Epithelial cell of esophagus (primary cell): Measurements from ENCODE around the gene CPA5.

Experiments
- DNase-seq: peaks from one replicate; pipeline ENCODE4 v3.0.0; 2010; ENCODE audit warnings: low read depth
- H3K4me3 ChIP-seq: 2 replicates; pipeline ENCODE4 v1.5.1; 2011; ENCODE audit warnings: mild to moderate bottlenecking, low read length, control low read depth
- TF ChIP-seq, protein P1 (sequence below): IDR thresholded peaks from 2 replicates; pipeline ENCODE4 v1.5.1; 2011; ENCODE audit warnings: low read depth, mild to moderate bottlenecking, low read length, control low read depth, inconsistent platforms; ENCODE audit not compliant: insufficient read depth; ENCODE audit errors: missing control alignments

CPA5 gene

DNA sequence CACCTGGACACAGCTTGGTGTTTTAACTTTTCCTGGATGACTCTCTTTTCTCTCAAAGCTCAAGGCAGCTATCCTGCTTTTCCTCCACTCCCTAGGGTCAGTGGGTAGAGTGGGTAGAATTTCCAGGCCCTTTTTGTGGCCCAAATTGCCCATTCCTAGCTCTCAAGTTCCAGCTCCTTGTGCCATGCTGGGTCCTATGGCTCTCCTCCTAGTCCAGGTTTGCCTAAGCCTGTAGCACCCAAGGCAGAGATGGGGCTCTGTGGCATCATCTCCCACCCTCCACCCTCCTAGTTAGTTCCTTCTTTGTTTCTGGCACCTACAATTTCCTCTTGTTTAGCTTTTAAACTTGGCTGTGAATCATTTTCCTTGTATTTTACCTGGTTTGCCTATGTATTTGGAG is 42.0 kb upstream of the CPA5 start:
- no peak for DNase-seq
- no peak overlapping the region for H3K4me3 ChIP-seq
- TF ChIP-seq, protein P1, sequence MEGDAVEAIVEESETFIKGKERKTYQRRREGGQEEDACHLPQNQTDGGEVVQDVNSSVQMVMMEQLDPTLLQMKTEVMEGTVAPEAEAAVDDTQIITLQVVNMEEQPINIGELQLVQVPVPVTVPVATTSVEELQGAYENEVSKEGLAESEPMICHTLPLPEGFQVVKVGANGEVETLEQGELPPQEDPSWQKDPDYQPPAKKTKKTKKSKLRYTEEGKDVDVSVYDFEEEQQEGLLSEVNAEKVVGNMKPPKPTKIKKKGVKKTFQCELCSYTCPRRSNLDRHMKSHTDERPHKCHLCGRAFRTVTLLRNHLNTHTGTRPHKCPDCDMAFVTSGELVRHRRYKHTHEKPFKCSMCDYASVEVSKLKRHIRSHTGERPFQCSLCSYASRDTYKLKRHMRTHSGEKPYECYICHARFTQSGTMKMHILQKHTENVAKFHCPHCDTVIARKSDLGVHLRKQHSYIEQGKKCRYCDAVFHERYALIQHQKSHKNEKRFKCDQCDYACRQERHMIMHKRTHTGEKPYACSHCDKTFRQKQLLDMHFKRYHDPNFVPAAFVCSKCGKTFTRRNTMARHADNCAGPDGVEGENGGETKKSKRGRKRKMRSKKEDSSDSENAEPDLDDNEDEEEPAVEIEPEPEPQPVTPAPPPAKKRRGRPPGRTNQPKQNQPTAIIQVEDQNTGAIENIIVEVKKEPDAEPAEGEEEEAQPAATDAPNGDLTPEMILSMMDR, result no peak

DNA sequence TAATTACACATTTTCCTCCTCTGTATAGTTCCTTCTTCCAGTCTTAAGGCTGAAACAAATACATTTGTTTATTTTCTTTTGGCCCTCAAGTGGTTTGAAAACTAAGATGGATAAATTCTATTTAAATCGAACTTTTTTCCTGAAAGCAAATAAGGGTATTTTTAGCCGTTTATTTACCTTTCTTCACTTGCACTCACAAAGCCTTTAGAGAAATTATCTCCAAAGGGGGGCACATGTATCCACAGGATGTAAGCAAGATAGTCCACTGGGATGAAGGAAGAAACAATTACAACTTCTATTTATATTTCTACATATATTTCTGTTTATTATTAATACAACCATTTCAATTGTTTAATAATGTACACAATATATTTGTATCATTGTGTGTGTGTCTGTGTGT is 41.5 kb upstream of the CPA5 start:
- TF ChIP-seq, protein P1, result no peak
- no peak overlapping the region for H3K4me3 ChIP-seq
- DNase-seq, result no peak

DNA sequence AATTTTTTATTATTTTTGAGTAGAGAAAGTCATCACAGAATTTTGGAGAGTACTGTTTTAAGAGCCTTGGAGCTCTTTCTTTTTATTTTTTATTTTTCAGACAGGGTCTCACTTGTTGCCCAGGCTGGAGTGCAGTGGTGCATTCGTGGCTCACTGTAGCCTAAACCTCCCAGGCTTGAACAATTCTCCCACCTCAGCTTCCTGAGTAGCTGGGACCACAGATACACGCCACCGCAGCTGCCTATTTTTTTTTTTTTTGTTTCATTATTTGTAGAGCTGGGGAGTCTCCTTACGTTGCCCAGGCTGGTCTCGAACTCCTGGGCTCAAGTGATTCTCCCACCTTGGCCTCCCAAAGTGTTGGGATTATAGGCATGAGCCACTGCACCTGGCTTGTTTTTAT is 41.1 kb upstream of the CPA5 start:
- no peak for DNase-seq
- TF ChIP-seq, protein P1, result no peak
- no peak overlapping the region for H3K4me3 ChIP-seq

DNA sequence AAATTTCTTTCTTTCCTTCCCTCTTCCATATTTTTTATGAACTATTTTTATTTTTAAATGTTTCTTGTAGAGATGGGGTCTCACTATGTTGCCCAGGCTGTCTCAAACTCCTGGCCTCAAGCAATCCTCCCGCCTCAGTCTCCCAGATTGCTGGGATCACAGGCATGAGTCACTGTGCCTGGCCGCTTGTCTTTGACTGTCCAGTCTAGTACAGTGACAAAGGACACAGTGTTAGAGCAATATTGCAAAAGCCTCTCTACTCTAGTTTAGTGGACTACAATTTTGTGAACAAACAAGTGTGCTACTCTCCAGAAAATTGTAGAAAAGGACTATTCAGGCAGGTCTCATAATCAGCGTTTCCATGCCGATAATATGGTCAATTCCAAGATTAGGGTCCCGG is 40.6 kb upstream of the CPA5 start:
- DNase-seq, result no peak
- H3K4me3 ChIP-seq, result no peak overlapping the region
- TF ChIP-seq, protein P1, result no peak

DNA sequence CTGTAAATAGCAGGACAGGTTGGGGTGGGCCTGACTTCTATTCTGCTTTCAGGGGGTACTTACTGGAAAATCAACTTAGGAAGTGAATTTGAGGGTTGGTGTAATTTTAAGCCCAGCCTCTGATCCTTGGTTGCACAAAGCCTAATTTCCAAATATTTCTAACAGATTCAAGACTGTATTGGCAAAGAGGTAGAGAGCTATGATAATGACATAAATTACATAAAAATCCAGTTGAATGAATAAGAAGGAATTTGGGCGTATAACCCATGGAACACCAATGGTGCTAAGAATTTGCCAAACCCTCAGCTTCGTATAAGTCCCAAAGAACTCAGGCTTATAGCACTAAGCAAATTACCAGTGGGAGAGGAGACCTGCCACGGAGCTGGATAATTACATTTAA is 39.7 kb upstream of the CPA5 start:
- H3K4me3 ChIP-seq, result no peak overlapping the region
- TF ChIP-seq, protein P1, result no peak
- DNase-seq, result no peak

DNA sequence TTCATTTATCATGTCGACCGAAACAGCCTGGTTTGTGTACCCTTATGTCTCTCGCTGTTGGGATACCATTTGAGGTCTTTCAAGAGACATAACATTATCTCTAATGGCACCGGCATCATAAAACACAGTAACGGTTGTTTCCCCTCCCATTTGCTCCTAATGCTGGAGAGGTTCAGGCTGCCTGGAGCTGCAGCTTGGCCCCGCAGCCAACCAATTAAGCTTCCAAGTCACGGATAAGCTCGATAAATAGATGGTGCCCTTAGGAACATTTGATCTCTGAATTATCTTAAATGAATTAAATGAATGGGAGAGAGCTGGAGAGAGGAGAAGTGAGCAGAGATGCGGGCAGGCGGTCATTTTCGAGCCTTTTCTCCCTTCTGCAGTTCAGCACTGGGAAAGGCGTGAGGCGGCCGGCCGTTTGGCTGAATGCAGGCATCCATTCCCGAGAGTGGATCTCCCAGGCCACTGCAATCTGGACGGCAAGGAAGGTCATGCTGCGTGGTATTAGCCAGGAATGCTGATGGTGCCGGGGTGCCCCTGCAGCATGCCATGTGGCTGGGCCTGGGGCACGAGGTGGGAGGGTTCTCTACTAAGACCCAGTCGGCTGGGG is 39.1 kb upstream of the CPA5 start:
- TF ChIP-seq, protein P1, result no peak
- no peak for DNase-seq
- no peak overlapping the region for H3K4me3 ChIP-seq

DNA sequence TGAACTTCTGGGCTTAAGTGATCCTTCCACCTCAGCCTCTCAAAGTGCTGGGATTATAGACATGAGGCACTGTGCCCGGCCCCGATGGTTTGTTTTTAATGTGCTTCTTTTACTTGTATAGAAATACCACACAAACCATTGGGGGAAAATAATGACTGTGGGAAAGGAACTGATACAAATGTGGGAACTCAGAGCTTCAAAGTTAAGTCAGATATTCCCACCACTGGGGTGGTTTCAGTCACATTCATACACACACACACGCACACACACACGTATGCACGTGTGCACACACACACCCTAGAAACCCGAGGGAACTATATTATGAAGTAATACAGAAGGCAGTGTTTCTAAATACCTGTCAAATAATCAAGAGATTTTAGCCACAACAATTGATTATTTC is 34.6 kb upstream of the CPA5 start:
- H3K4me3 ChIP-seq, result no peak overlapping the region
- no peak for DNase-seq
- TF ChIP-seq, protein P1, result no peak
